ENCODE results near the gene TMEM184B.

- TF ChIP-seq, protein P1, sequence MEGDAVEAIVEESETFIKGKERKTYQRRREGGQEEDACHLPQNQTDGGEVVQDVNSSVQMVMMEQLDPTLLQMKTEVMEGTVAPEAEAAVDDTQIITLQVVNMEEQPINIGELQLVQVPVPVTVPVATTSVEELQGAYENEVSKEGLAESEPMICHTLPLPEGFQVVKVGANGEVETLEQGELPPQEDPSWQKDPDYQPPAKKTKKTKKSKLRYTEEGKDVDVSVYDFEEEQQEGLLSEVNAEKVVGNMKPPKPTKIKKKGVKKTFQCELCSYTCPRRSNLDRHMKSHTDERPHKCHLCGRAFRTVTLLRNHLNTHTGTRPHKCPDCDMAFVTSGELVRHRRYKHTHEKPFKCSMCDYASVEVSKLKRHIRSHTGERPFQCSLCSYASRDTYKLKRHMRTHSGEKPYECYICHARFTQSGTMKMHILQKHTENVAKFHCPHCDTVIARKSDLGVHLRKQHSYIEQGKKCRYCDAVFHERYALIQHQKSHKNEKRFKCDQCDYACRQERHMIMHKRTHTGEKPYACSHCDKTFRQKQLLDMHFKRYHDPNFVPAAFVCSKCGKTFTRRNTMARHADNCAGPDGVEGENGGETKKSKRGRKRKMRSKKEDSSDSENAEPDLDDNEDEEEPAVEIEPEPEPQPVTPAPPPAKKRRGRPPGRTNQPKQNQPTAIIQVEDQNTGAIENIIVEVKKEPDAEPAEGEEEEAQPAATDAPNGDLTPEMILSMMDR (IDR thresholded peaks at IDR 0.05), result no peak
- TF ChIP-seq POLR2A (IDR thresholded peaks at IDR 0.05) (no peak), POLR2AphosphoS5 (IDR thresholded peaks at IDR 0.05) (no peak)
These were observed 46.3 kb upstream of the TMEM184B start for GRCh38 chr22:38318792-38319773.

All from prostate gland (tissue), 2 donors.